Effector memory CD8-positive, alpha-beta T cell (primary cell): ENCODE measurements around the gene EIF3B.
"Not testable (repeated sequence)": the region's sequence is repeated elsewhere in the genome, so short reads cannot be mapped to it uniquely, and the experiment has no call there.

Source experiments
- ATAC-seq: fragments of 150-1000 bp; cut with Tn5 transposase; replicated peaks from 2 replicates; pipeline ENCODE4 v1.10.0; 2021; ENCODE audit warnings: mild to moderate bottlenecking, moderate library complexity
- DNase-seq, 3 experiments: peaks; one replicate each; pipeline ENCODE4 v3.0.0; 2021
- H3K27ac Mint-ChIP-seq, 2 donors: one replicate each; pipeline ENCODE4 v1.8.0; 2022; ENCODE audit warnings: mild to moderate bottlenecking in 2 of 2, mixed read lengths in 2 of 2, moderate library complexity in 2 of 2
- H3K27me3 Mint-ChIP-seq, 2 donors: one replicate each; pipeline ENCODE4 v1.8.0; 2022; ENCODE audit warnings: mixed read lengths in 2 of 2
- H3K36me3 Mint-ChIP-seq: one replicate; pipeline ENCODE4 v1.8.0; 2022; ENCODE audit warnings: mild to moderate bottlenecking, moderate library complexity, mixed read lengths; ENCODE audit not compliant: insufficient read depth
- H3K4me1 Mint-ChIP-seq, 2 donors: one replicate each; pipeline ENCODE4 v1.8.0; 2022; ENCODE audit warnings: low read depth in 2 of 2, mixed read lengths in 2 of 2
- H3K4me3 Mint-ChIP-seq, 2 donors: one replicate each; pipeline ENCODE4 v1.8.0; 2022; ENCODE audit warnings: mild to moderate bottlenecking in 2 of 2, mixed read lengths in 2 of 2, moderate library complexity in 2 of 2
- H3K9me3 Mint-ChIP-seq, 2 donors: one replicate each; pipeline ENCODE4 v1.8.0; 2022; ENCODE audit warnings: mixed read lengths in 2 of 2

EIF3B gene

DNA sequence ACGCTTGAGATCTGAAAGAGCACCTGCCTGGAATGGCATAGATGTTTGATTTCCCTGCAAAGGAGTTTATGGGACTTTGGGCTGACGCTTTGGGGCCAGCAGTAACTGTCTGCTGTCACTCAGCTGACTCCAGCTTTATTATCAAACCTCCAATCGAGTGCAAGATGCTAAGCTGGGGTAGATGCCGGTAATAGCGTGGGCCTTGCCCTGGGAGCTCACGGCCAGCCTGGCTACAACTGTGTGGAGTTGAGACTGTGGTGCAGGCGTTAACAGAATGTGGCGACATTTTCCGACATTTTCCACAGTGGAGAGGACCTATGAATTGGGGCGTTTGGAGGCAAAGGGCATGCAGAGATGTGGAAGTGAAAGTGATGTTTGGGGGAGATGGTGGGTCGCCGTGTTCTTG is 50.1 kb downstream of the EIF3B start:
- H3K27ac Mint-ChIP-seq, result peak overlapping the region; percentile 85 to 94
- H3K4me3 Mint-ChIP-seq, result peak overlapping the region; percentile 89 to 95
- no peaks in the 10 kb centered on the region for H3K9me3 Mint-ChIP-seq
- DNase-seq (no peak), ATAC-seq (no peak)
- H3K36me3 Mint-ChIP-seq, result peaks cover 35% of the 10 kb centered on the region
- no peaks in the 10 kb centered on the region for H3K27me3 Mint-ChIP-seq
- H3K4me1 Mint-ChIP-seq, result peaks cover 52 to 62% of the 10 kb centered on the region in 2 donors

DNA sequence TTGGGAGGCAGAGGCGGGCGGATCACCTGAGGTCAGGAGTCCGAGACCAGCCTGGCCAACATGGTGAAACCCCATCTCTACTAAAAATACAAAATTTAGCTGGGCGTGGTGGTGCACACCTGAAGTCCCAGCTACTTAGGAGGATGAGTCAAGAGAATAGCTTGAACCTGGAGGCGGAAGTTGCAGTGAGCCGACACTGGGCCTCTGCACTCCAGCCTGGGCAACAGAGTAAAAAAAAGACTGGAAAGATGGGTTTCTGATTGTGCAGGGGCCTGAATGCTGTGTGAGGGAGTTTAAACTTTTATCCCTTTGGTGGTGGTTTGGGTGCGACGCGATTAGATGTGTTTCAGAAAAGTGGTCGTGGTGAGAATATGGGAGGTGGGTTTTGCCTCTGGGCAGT is 50.6 kb downstream of the EIF3B start:
- H3K27ac Mint-ChIP-seq, result peak overlapping the region; percentile 85 to 94
- ATAC-seq (no peak), DNase-seq (no peak)
- peak overlapping the region; percentile 89 to 95 for H3K4me3 Mint-ChIP-seq
- H3K36me3 Mint-ChIP-seq, result peaks cover 36% of the 10 kb centered on the region
- H3K27me3 Mint-ChIP-seq, result no peaks in the 10 kb centered on the region
- H3K4me1 Mint-ChIP-seq, result peaks cover 53 to 62% of the 10 kb centered on the region in 2 donors
- no peaks in the 10 kb centered on the region for H3K9me3 Mint-ChIP-seq

GRCh38 chr7:2405601-2406345 is 51.1 kb downstream of the EIF3B start:
- peak; percentile 68 to 75 (median 70) for DNase-seq
- ATAC-seq, result peak; percentile 69
- Mint-ChIP-seq H3K4me3 (peak overlapping the region; percentile 89 to 95), H3K36me3 (peaks cover 38% of the 10 kb centered on the region), H3K4me1 (peaks cover 57 to 66% of the 10 kb centered on the region in 2 donors), H3K27ac (peak overlapping the region; percentile 85 to 94), H3K27me3 (no peaks in the 10 kb centered on the region), H3K9me3 (no peaks in the 10 kb centered on the region)

GRCh38 chr7:2409745-2410414 is 55.3 kb downstream of the EIF3B start:
- Mint-ChIP-seq H3K27ac (peak overlapping the region; percentile 74 to 91), H3K27me3 (no peaks in the 10 kb centered on the region), H3K9me3 (no peaks in the 10 kb centered on the region), H3K4me3 (peak overlapping the region; percentile 56 to 57), H3K4me1 (peaks cover 70 to 86% of the 10 kb centered on the region in 2 donors), H3K36me3 (peaks cover 42% of the 10 kb centered on the region)
- no peak for ATAC-seq
- no peak for DNase-seq

GRCh38 chr7:2411049-2411448 is 56.4 kb downstream of the EIF3B start:
- peaks cover 62 to 77% of the 10 kb centered on the region in 2 donors for H3K4me1 Mint-ChIP-seq

GRCh38 chr7:2411815-2412586 is 57.4 kb downstream of the EIF3B start:
- peak overlapping the region; percentile 84 to 95 for H3K27ac Mint-ChIP-seq
- peak overlapping the region; percentile 70 to 75 for H3K4me3 Mint-ChIP-seq
- H3K4me1 Mint-ChIP-seq, result peaks cover 64 to 77% of the 10 kb centered on the region in 2 donors
- DNase-seq (no peak), ATAC-seq (no peak)
- H3K27me3 Mint-ChIP-seq, result no peaks in the 10 kb centered on the region
- no peaks in the 10 kb centered on the region for H3K9me3 Mint-ChIP-seq
- H3K36me3 Mint-ChIP-seq, result peaks cover 36% of the 10 kb centered on the region

More at GRCh38 chr7:2411049-2411448, 56.4 kb downstream of the EIF3B start:
- no peak for ATAC-seq
- Mint-ChIP-seq H3K27me3 (no peaks in the 10 kb centered on the region), H3K27ac (peak overlapping the region; percentile 74 to 91), H3K36me3 (peaks cover 41% of the 10 kb centered on the region), H3K9me3 (no peaks in the 10 kb centered on the region), H3K4me3 (peak overlapping the region in 1 of 2 donors; percentile 57)
- no peak for DNase-seq

DNA sequence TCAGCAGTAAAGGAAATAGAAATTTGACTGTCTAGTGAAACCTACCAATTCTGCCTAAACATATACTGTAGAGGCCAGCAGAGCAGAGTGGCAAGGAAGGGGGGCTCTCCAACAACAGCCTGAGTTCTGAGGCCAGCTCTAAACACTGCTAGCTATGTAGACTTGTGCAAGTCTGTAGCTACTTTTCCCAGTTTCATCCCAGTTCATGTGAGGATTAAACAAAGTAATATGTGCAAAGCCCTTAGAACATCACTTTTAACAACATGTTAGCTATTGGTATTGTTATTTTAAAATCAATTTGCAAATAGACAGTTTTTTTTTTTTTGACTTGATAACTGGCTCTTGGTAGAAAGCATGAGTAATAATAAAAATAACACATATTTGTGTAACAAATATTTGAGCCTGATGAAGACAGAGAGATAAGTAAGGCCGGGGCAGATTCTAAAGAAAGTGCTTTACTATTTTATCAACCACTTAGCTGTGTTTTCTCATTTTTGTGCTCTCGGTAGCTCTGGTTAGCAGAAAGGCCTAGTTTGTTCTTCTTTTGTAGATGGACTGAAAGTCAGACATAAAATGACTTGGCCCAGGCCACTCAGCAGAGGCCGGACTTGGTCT is 58.1 kb downstream of the EIF3B start:
- peaks cover 68 to 79% of the 10 kb centered on the region in 2 donors for H3K4me1 Mint-ChIP-seq

DNA sequence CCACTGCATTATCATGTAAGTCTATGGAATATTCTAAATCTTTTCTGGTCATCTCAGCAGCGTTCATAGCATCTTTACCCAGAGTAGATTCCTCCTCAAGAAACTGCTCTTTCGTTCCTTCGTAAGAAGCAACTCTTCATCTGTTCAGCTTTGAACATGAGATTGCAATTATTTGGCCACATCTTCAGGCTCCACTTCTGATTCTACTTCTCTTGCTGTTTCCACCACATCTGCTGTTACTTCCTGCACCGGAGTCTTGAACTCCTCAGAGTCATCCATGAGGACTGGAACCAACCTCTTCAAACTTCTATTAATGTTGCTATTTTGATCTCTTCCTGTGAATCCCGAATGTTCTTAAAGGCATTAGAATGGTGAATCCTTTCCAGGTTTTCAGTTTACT is 61.4 kb downstream of the EIF3B start:
- Mint-ChIP-seq H3K36me3 (peaks cover 38% of the 10 kb centered on the region), H3K27ac (peak overlapping the region; percentile 93), H3K4me3 (peak overlapping the region; percentile 11 to 41), H3K9me3 (no peaks in the 10 kb centered on the region), H3K4me1 (peaks cover 48 to 55% of the 10 kb centered on the region in 2 donors), H3K27me3 (no peaks in the 10 kb centered on the region)
- DNase-seq (no peak), ATAC-seq (no peak)

More for the DNA sequence above, 58.1 kb downstream of the EIF3B start:
- DNase-seq (no peak), ATAC-seq (no peak)
- Mint-ChIP-seq H3K36me3 (peaks cover 36% of the 10 kb centered on the region), H3K27me3 (no peaks in the 10 kb centered on the region), H3K4me3 (peak overlapping the region; percentile 70 to 75), H3K27ac (peak overlapping the region; percentile 84 to 95), H3K9me3 (no peaks in the 10 kb centered on the region)

GRCh38 chr7:2416650-2417049 is 62.0 kb downstream of the EIF3B start:
- ATAC-seq (no peak), DNase-seq (no peak)
- Mint-ChIP-seq H3K36me3 (peaks cover 38% of the 10 kb centered on the region), H3K27me3 (no peaks in the 10 kb centered on the region), H3K4me1 (peaks cover 47 to 53% of the 10 kb centered on the region in 2 donors), H3K9me3 (no peaks in the 10 kb centered on the region), H3K4me3 (peak overlapping the region; percentile 11 to 41), H3K27ac (peak overlapping the region; percentile 93)

DNA sequence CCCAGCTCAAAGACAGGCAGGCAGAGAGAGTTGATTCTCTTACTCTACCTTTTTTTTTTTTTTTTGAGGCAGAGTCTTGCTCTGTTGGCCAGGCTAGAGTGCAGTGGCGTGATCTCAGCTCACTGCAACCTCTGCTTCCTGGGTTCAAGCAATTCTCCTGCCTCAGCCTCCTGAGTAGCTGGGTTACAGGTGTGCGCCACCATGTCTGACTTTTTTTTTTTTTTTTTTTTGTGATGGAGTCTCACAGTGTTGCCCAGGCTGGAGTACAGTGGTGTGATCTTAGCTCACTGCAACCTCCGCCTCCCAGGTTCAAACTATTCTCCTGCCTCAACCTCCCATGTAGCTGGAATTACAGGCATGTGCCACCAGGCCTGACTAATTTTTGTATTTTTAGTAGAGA is 62.6 kb downstream of the EIF3B start:
- peak overlapping the region; percentile 93 to 94 for H3K27ac Mint-ChIP-seq
- peaks cover 38% of the 10 kb centered on the region for H3K36me3 Mint-ChIP-seq
- not testable (repeated sequence) for H3K9me3 Mint-ChIP-seq, DNase-seq, ATAC-seq, H3K27me3 Mint-ChIP-seq
- H3K4me3 Mint-ChIP-seq, result peak overlapping the region; percentile 73 to 79
- H3K4me1 Mint-ChIP-seq, result peaks cover 43 to 48% of the 10 kb centered on the region in 2 donors

- Mint-ChIP-seq H3K9me3 (no peaks in the 10 kb centered on the region), H3K4me3 (peak overlapping the region; percentile 73 to 79)
- peak; percentile 90 for ATAC-seq
Observed at GRCh38 chr7:2417981-2418481, 63.4 kb downstream of the EIF3B start.

DNA sequence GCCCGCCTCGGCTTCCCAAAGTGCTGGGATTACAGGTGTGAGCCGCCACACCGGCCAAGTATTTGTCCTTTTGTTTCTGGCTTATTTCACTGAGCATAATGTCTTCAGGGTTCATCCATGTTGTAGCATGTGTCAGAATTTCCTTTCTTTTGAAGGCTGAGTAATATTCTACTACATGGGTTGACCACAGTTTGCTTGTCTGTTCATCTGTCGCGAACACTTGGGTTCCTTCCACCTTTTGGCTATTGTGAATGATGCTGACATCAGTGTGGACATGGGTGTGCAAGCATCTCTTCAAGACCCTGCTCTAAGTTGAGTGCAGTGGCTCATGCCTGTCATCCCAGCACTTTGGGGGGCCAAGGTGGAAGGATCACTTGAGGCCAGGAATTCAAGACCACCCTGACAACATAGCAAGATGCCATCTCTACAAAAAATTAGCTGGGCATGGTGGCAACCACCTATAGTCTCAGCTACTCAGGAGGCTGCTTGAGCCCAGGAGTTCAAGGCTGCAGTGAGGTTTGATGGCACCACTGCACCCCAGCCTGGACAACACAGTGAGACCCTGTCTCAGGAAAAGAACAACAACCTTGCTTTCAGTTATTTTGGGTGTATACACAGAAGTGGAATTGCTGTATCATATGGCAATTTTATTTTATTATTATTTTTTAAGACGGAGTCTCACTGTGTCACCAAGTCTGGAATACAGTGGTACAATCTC is 65.7 kb downstream of the EIF3B start:
- Mint-ChIP-seq H3K36me3 (peaks cover 36% of the 10 kb centered on the region), H3K9me3 (no peaks in the 10 kb centered on the region), H3K4me1 (peaks cover 33 to 35% of the 10 kb centered on the region in 2 donors), H3K27me3 (no peaks in the 10 kb centered on the region), H3K27ac (peak overlapping the region in 1 of 2 donors; percentile 93), H3K4me3 (peak overlapping the region in 1 of 2 donors; percentile 18)
- ATAC-seq (no peak), DNase-seq (no peak)

More at GRCh38 chr7:2417981-2418481, 63.4 kb downstream of the EIF3B start:
- H3K36me3 Mint-ChIP-seq, result peaks cover 37% of the 10 kb centered on the region
- H3K27me3 Mint-ChIP-seq, result no peaks in the 10 kb centered on the region
- H3K27ac Mint-ChIP-seq, result peak overlapping the region; percentile 93 to 94
- peaks cover 39% of the 10 kb centered on the region in 2 donors for H3K4me1 Mint-ChIP-seq
- DNase-seq, result peak; percentile 78
